Activated CD8-positive, alpha-beta memory T cell treated with anti-CD3 and anti-CD28 coated beads for 48 hours (primary cell): ENCODE data around the gene DHRS1.

Experiments
- DNase-seq, 3 experiments: peaks; one replicate each; pipeline ENCODE4 v3.0.0-alpha.2; 2020; ENCODE audit warnings: low read depth in 2 of 3, low spot score in 2 of 3

Gene DHRS1

GRCh38 chr14:24283796-24284460, 15.7 kb downstream of the DHRS1 start:
- no peak for DNase-seq

GRCh38 chr14:24282736-24283135, 16.8 kb downstream of the DHRS1 start:
- DNase-seq = no peak

GRCh38 chr14:24281636-24282035, 17.9 kb downstream of the DHRS1 start:
- no peak for DNase-seq

GRCh38 chr14:24280797-24281460, 18.7 kb downstream of the DHRS1 start:
- DNase-seq = no peak

GRCh38 chr14:24279301-24280186, 20.0 kb downstream of the DHRS1 start:
- DNase-seq = no peak

- DNase-seq = no peak
Observed at GRCh38 chr14:24278424-24278823, 21.2 kb downstream of the DHRS1 start.

GRCh38 chr14:24277606-24278321, 21.8 kb downstream of the DHRS1 start:
- DNase-seq = no peak

- DNase-seq = no peak
Observed at GRCh38 chr14:24277071-24277470, 22.5 kb downstream of the DHRS1 start.

GRCh38 chr14:24274101-24274543, 25.5 kb downstream of the DHRS1 start:
- peak in 1 of 3 experiments; percentile 23 for DNase-seq

GRCh38 chr14:24273422-24273998, 26.1 kb downstream of the DHRS1 start:
- DNase-seq = no peak

GRCh38 chr14:24272467-24272866, 27.1 kb downstream of the DHRS1 start:
- DNase-seq = no peak

GRCh38 chr14:24271834-24272263, 27.7 kb downstream of the DHRS1 start:
- no peak for DNase-seq

GRCh38 chr14:24271134-24271833, 28.3 kb downstream of the DHRS1 start, which contains the start of gene RABGGTA:
Gene RABGGTA (minus strand): TSS chr14:24271597. CDS start chr14:24271115, 482 bp downstream.
- peak; percentile 63 to 72 (median 65) for DNase-seq

GRCh38 chr14:24270537-24271133, 28.9 kb downstream of the DHRS1 start:
- no peak for DNase-seq

- DNase-seq = no peak
Observed at GRCh38 chr14:24269910-24270536, 29.6 kb downstream of the DHRS1 start.

GRCh38 chr14:24269368-24269767, 30.2 kb downstream of the DHRS1 start:
- DNase-seq = no peak

- DNase-seq = no peak
Observed at GRCh38 chr14:24268225-24268624, 31.4 kb downstream of the DHRS1 start.

- DNase-seq = no peak
Observed at GRCh38 chr14:24267516-24267915, 32.1 kb downstream of the DHRS1 start.
